SK-N-SH treated with all-trans-retinoic acid at 6 μM for 48 hours (cell line): ENCODE measurements around the gene ZACN.

Experiments used
- ATAC-seq: fragments of 200-7000 bp; cut with Tn5 transposase; 3 replicates; pipeline ENCODE4 v1.9.1; 2020; ENCODE audit warnings: mild to moderate bottlenecking, moderate library complexity
- ARNTL ChIP-seq: fragments of 450-650 bp; formaldehyde crosslinking; IDR thresholded peaks from 2 replicates; pipeline ENCODE4 v1.5.0; 2020; ENCODE audit warnings: low read depth, mild to moderate bottlenecking, moderate library complexity, borderline replicate concordance
- BACH2 ChIP-seq: fragments of 250-450 bp; sonication (Bioruptor Pico); IDR thresholded peaks from 2 replicates; pipeline ENCODE4 v1.9.0; 2021; ENCODE audit warnings: mild to moderate bottlenecking, borderline replicate concordance
- CREB5 ChIP-seq: fragments of 250-450 bp; sonication (Bioruptor Pico); IDR thresholded peaks from 2 replicates; pipeline ENCODE4 v1.5.1; 2020; ENCODE audit warnings: low read depth, mild to moderate bottlenecking, moderate library complexity
- CSDC2 ChIP-seq: fragments of 250-450 bp; sonication (Bioruptor Pico); IDR thresholded peaks from 2 replicates; pipeline ENCODE4 v1.5.0; 2020; ENCODE audit warnings: mild to moderate bottlenecking, moderate library complexity
- CSRNP3 ChIP-seq: fragments of 250-450 bp; sonication (Bioruptor Pico); IDR thresholded peaks from 2 replicates; pipeline ENCODE4 v1.5.1; 2021; ENCODE audit warnings: mild to moderate bottlenecking, moderate library complexity
- ESRRG ChIP-seq: fragments of 250-450 bp; sonication (Bioruptor Pico); IDR thresholded peaks from 2 replicates; pipeline ENCODE4 v1.6.1; 2021; ENCODE audit warnings: mild to moderate bottlenecking
- GLIS3 ChIP-seq: fragments of 250-450 bp; sonication (Bioruptor Pico); IDR thresholded peaks from 2 replicates; pipeline ENCODE4 v1.5.0; 2020; ENCODE audit warnings: mild to moderate bottlenecking, moderate library complexity
- ISL1 ChIP-seq: fragments of 250-450 bp; sonication (Bioruptor Pico); IDR thresholded peaks from 2 replicates; pipeline ENCODE4 v2.1.2; 2022; ENCODE audit warnings: mild to moderate bottlenecking, moderate library complexity
- OSR1 ChIP-seq: fragments of 250-450 bp; sonication (Bioruptor Pico); IDR thresholded peaks from 2 replicates; pipeline ENCODE4 v1.8.0; 2022; ENCODE audit warnings: moderate library complexity, mild to moderate bottlenecking, inconsistent platforms
- PATZ1 ChIP-seq: fragments of 250-450 bp; sonication (Bioruptor Pico); IDR thresholded peaks from 2 replicates; pipeline ENCODE4 v1.8.0; 2020; ENCODE audit warnings: mild to moderate bottlenecking, moderate library complexity, borderline replicate concordance
- POU6F1 ChIP-seq: fragments of 250-450 bp; sonication (Bioruptor Pico); IDR thresholded peaks from 2 replicates; pipeline ENCODE4 v1.8.0; 2021; ENCODE audit warnings: low read depth, mild to moderate bottlenecking, moderate library complexity, borderline replicate concordance
- PPARA ChIP-seq: fragments of 250-450 bp; sonication (Bioruptor Pico); IDR thresholded peaks from 2 replicates; pipeline ENCODE4 v1.5.0; 2020; ENCODE audit warnings: mild to moderate bottlenecking, borderline replicate concordance
- RARB ChIP-seq: fragments of 250-450 bp; sonication (Bioruptor Pico); IDR thresholded peaks from 2 replicates; pipeline ENCODE4 v1.8.0; 2021; ENCODE audit warnings: mild to moderate bottlenecking, moderate library complexity
- SNAI2 ChIP-seq: fragments of 250-450 bp; sonication (Bioruptor Pico); IDR thresholded peaks from 2 replicates; pipeline ENCODE4 v1.5.0; 2020; ENCODE audit warnings: mild to moderate bottlenecking, moderate library complexity
- TCF4 ChIP-seq: fragments of 250-450 bp; sonication (Bioruptor Pico); IDR thresholded peaks from 2 replicates; pipeline ENCODE4 v1.8.0; 2021; ENCODE audit warnings: mild to moderate bottlenecking, moderate library complexity, borderline replicate concordance
- TOX ChIP-seq: fragments of 250-450 bp; sonication (Bioruptor Pico); IDR thresholded peaks from 2 replicates; pipeline ENCODE4 v1.8.0; 2021; ENCODE audit warnings: mild to moderate bottlenecking, moderate library complexity, borderline replicate concordance
- ZC3H10 ChIP-seq: fragments of 250-450 bp; sonication (Bioruptor Pico); IDR thresholded peaks from 2 replicates; pipeline ENCODE4 v1.5.1; 2021; ENCODE audit warnings: mild to moderate bottlenecking, moderate library complexity
- ZFP3 ChIP-seq: fragments of 250-450 bp; sonication (Bioruptor Pico); IDR thresholded peaks from 2 replicates; pipeline ENCODE4 v1.5.0; 2020; ENCODE audit warnings: mild to moderate bottlenecking, moderate library complexity
- ZFP30 ChIP-seq: fragments of 450-650 bp; formaldehyde crosslinking; IDR thresholded peaks from 2 replicates; pipeline ENCODE4 v1.5.0; 2022; ENCODE audit warnings: mild to moderate bottlenecking, moderate library complexity
- ZNF565 ChIP-seq: fragments of 450-650 bp; formaldehyde crosslinking; conservative IDR thresholded peaks from 2 replicates; pipeline ENCODE4 v1.5.0; 2020; ENCODE audit warnings: low read depth, mild to moderate bottlenecking, moderate library complexity
- ZNF70 ChIP-seq: fragments of 450-650 bp; formaldehyde crosslinking; IDR thresholded peaks from 2 replicates; pipeline ENCODE4 v1.5.0; 2020; ENCODE audit warnings: mild to moderate bottlenecking, moderate library complexity
- ZNF8 ChIP-seq: fragments of 450-650 bp; formaldehyde crosslinking; IDR thresholded peaks from 2 replicates; pipeline ENCODE4 v1.5.0; 2020; ENCODE audit warnings: mild to moderate bottlenecking, moderate library complexity

Gene ZACN

GRCh38 chr17:76090517-76091129, 11.6 kb downstream of the ZACN start (continued):
- TF ChIP-seq CREB5 = no peak
- TF ChIP-seq ESRRG (CRISPR knock-in tag) = no peak

- no peak for ATAC-seq
- TF ChIP-seq BACH2 (CRISPR knock-in tag) (no peak), ARNTL (CRISPR knock-in tag) (no peak), CSDC2 (CRISPR knock-in tag) (no peak)
Measured at GRCh38 chr17:76091526-76092286, 12.7 kb downstream of the ZACN start.

GRCh38 chr17:76092526-76093413, 13.8 kb downstream of the ZACN start:
- no peak for ATAC-seq
- TF ChIP-seq ZC3H10 (no peak), CSDC2 (CRISPR knock-in tag) (no peak), TCF4 (CRISPR knock-in tag) (no peak), BACH2 (CRISPR knock-in tag) (no peak), SNAI2 (CRISPR knock-in tag) (no peak), RARB (CRISPR knock-in tag) (no peak), PPARA (CRISPR knock-in tag) (no peak), ZNF565 (no peak), ZFP30 (no peak), CREB5 (no peak), ARNTL (CRISPR knock-in tag) (no peak), ESRRG (CRISPR knock-in tag) (no peak), CSRNP3 (CRISPR knock-in tag) (no peak), ZNF8 (CRISPR knock-in tag) (no peak), ZFP3 (CRISPR knock-in tag) (no peak), ZNF70 (no peak), GLIS3 (CRISPR knock-in tag) (no peak), OSR1 (CRISPR knock-in tag) (no peak), POU6F1 (no peak), ISL1 (no peak)

- ATAC-seq = no peak
- TF ChIP-seq ZFP3 (CRISPR knock-in tag) (no peak), PATZ1 (CRISPR knock-in tag) (no peak), TOX (CRISPR knock-in tag) (no peak), SNAI2 (CRISPR knock-in tag) (no peak), ESRRG (CRISPR knock-in tag) (no peak), TCF4 (CRISPR knock-in tag) (no peak), OSR1 (CRISPR knock-in tag) (no peak), POU6F1 (no peak), CSRNP3 (CRISPR knock-in tag) (no peak), ARNTL (CRISPR knock-in tag) (no peak), CSDC2 (CRISPR knock-in tag) (no peak), ZC3H10 (no peak), ISL1 (no peak), GLIS3 (CRISPR knock-in tag) (no peak), ZNF8 (CRISPR knock-in tag) (no peak)
Measured at GRCh38 chr17:76094046-76094445, 15.1 kb downstream of the ZACN start.
